Neural progenitor cell (in vitro differentiated cells): ENCODE results near the gene C6orf163.

Experiments used
- CTCF ChIP-seq: fragments of 200-600 bp; sonication (generic); IDR thresholded peaks from 2 replicates; pipeline ENCODE4 v1.5.1; 2017; ENCODE audit warnings: antibody characterized with exemption, mild to moderate bottlenecking
- EZH2 ChIP-seq: fragments of 200-600 bp; sonication (generic); IDR thresholded peaks from 2 replicates; pipeline ENCODE4 v1.6.1; 2017; ENCODE audit warnings: antibody characterized with exemption, mild to moderate bottlenecking, moderate library complexity
- EZH2phosphoT487 ChIP-seq: fragments of 200-600 bp; sonication (generic); IDR thresholded peaks from 2 replicates; pipeline ENCODE4 v1.6.1; 2017; ENCODE audit warnings: antibody characterized with exemption

GRCh38 chr6:87378947-87379346 lies 34.3 kb downstream of the C6orf163 start:
- TF ChIP-seq CTCF (no peak), EZH2 (no peak), EZH2phosphoT487 (no peak)
